K562 (cell line): ENCODE results near the gene TRIM49.
"Not testable (repeated sequence)": the region's sequence is repeated elsewhere in the genome, so short reads cannot be mapped to it uniquely, and the experiment has no call there.

Experiments used
- FIP1L1 ChIP-seq: fragments of 200-400 bp; formaldehyde crosslinking; IDR thresholded peaks from 2 replicates; pipeline ENCODE4 v1.6.1; 2018; ENCODE audit warnings: mild to moderate bottlenecking, low read depth, low read length; ENCODE audit not compliant: poor library complexity, severe bottlenecking
- NFIC ChIP-seq: fragments of 450-650 bp; IDR thresholded peaks from 2 replicates; pipeline ENCODE4 v1.6.1; 2017; ENCODE audit warnings: mild to moderate bottlenecking, inconsistent platforms
- POLR2A ChIP-seq: fragments of 450-650 bp; conservative IDR thresholded peaks from 2 replicates; pipeline ENCODE4 v1.6.1; 2016
- POLR2AphosphoS5 ChIP-seq: IDR thresholded peaks from 2 replicates; pipeline ENCODE4 v1.6.1; 2011; ENCODE audit warnings: mild to moderate bottlenecking, low read depth, low read length, moderate library complexity; ENCODE audit not compliant: control insufficient read depth, insufficient read depth
- RBM25 ChIP-seq: fragments of 200-400 bp; formaldehyde crosslinking; IDR thresholded peaks from 2 replicates; pipeline ENCODE4 v1.6.1; 2018; ENCODE audit warnings: low read length, low read depth, moderate library complexity; ENCODE audit not compliant: severe bottlenecking
- RFX1 ChIP-seq: fragments of 450-650 bp; IDR thresholded peaks from 2 replicates; pipeline ENCODE4 v1.6.1; 2016; ENCODE audit warnings: mild to moderate bottlenecking, moderate library complexity
- SAFB2 ChIP-seq: fragments of 200-400 bp; formaldehyde crosslinking; IDR thresholded peaks from 2 replicates; pipeline ENCODE4 v1.6.1; 2018; ENCODE audit warnings: borderline replicate concordance, low read length, low read depth, moderate library complexity; ENCODE audit not compliant: severe bottlenecking
- SIN3A ChIP-seq, 2 experiments: fragments of 150-350 bp in 1 of 2; IDR thresholded peaks; 2 replicates each; pipeline ENCODE4 v1.6.1; 2011 to 2016; ENCODE audit warnings: borderline replicate concordance in 2 of 2, low read depth in 2 of 2, low read length in 2 of 2, mild to moderate bottlenecking in 2 of 2, moderate library complexity in 2 of 2; ENCODE audit not compliant: control insufficient read depth in 1 of 2
- SMAD4 ChIP-seq: fragments of 250-450 bp; sonication (Bioruptor Pico); conservative IDR thresholded peaks from 2 replicates; pipeline ENCODE4 v1.8.0; 2021; ENCODE audit warnings: inconsistent platforms, mild to moderate bottlenecking, moderate library complexity
- TAF15 ChIP-seq: fragments of 200-400 bp; formaldehyde crosslinking; IDR thresholded peaks from 2 replicates; pipeline ENCODE4 v1.6.1; 2017; ENCODE audit warnings: mild to moderate bottlenecking, low read depth, low read length, moderate library complexity
- TF ChIP-seq, protein P1 (sequence below): sonication (generic); formaldehyde crosslinking; IDR thresholded peaks from 2 replicates; pipeline ENCODE4 v1.8.1; 2023; ENCODE audit warnings: mild to moderate bottlenecking, missing genetic modification reagents
- TF ChIP-seq, protein P2 (sequence below): sonication (generic); formaldehyde crosslinking; IDR thresholded peaks from 2 replicates; pipeline ENCODE4 v1.9.0; 2022; ENCODE audit warnings: mild to moderate bottlenecking, missing genetic modification reagents
- TF ChIP-seq, protein P3 (sequence below), 2 experiments: fragments of 450-650 bp in 1 of 2; sonication (generic) in 1 of 2; formaldehyde crosslinking in 1 of 2; IDR thresholded peaks in 1 of 2; conservative IDR thresholded peaks in 1 of 2; 2 replicates each; pipeline versions ENCODE4 v1.6.1 to v1.8.1; 2016 to 2023; ENCODE audit warnings: mild to moderate bottlenecking in 2 of 2, moderate library complexity in 2 of 2, inconsistent platforms in 1 of 2, missing genetic modification reagents in 1 of 2
- TF ChIP-seq, protein P4 (sequence below): sonication (generic); formaldehyde crosslinking; IDR thresholded peaks from 2 replicates; pipeline ENCODE4 v1.8.0; 2022; ENCODE audit warnings: mild to moderate bottlenecking, missing genetic modification reagents, borderline replicate concordance

DNA sequence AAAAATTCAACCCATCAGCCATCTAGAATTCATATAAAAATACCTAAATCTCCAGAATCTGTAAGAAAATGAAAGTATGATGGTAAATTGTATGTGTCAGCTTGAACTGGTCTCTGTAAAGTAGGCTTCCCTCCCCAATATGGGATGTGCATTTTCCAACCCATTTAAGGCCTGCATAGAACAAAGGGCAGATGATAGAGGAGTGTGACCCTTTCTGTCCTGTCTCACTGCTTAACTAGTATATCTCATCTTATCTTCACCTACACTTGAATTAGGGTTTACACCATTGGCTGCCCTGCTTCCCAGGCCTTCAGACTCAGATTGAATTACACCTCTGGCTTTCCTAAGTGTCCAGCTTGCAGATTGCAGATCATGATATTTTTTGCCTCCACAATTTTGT is 57.6 kb downstream of the TRIM49 start:
- TF ChIP-seq RBM25; SIN3A (IDR thresholded peaks at IDR 0.05; ENCODE audit: borderline replicate concordance in 2 of 2, control insufficient read depth in 1 of 2, low read depth in 2 of 2, low read length in 2 of 2); SAFB2; NFIC; RFX1; POLR2A; POLR2AphosphoS5; SMAD4 (CRISPR knock-in tag); FIP1L1; TAF15: not testable (repeated sequence)
- TF ChIP-seq, protein P1, sequence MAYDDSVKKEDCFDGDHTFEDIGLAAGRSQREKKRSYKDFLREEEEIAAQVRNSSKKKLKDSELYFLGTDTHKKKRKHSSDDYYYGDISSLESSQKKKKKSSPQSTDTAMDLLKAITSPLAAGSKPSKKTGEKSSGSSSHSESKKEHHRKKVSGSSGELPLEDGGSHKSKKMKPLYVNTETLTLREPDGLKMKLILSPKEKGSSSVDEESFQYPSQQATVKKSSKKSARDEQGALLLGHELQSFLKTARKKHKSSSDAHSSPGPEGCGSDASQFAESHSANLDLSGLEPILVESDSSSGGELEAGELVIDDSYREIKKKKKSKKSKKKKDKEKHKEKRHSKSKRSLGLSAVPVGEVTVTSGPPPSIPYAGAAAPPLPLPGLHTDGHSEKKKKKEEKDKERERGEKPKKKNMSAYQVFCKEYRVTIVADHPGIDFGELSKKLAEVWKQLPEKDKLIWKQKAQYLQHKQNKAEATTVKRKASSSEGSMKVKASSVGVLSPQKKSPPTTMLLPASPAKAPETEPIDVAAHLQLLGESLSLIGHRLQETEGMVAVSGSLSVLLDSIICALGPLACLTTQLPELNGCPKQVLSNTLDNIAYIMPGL (CRISPR knock-in tag) = not testable (repeated sequence)
- TF ChIP-seq, protein P2, sequence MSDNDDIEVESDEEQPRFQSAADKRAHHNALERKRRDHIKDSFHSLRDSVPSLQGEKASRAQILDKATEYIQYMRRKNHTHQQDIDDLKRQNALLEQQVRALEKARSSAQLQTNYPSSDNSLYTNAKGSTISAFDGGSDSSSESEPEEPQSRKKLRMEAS (CRISPR knock-in tag) = not testable (repeated sequence)
- TF ChIP-seq, protein P3, sequence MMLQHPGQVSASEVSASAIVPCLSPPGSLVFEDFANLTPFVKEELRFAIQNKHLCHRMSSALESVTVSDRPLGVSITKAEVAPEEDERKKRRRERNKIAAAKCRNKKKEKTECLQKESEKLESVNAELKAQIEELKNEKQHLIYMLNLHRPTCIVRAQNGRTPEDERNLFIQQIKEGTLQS (IDR thresholded peaks at IDR 0.05) = not testable (repeated sequence)
- TF ChIP-seq, protein P3 (CRISPR knock-in tag; conservative IDR thresholded peaks at IDR 0.05) = not testable (repeated sequence)
- TF ChIP-seq, protein P4, sequence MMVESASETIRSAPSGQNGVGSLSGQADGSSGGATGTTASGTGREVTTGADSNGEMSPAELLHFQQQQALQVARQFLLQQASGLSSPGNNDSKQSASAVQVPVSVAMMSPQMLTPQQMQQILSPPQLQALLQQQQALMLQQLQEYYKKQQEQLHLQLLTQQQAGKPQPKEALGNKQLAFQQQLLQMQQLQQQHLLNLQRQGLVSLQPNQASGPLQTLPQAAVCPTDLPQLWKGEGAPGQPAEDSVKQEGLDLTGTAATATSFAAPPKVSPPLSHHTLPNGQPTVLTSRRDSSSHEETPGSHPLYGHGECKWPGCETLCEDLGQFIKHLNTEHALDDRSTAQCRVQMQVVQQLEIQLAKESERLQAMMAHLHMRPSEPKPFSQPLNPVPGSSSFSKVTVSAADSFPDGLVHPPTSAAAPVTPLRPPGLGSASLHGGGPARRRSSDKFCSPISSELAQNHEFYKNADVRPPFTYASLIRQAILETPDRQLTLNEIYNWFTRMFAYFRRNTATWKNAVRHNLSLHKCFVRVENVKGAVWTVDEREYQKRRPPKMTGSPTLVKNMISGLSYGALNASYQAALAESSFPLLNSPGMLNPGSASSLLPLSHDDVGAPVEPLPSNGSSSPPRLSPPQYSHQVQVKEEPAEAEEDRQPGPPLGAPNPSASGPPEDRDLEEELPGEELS = not testable (repeated sequence)
